HEK293 (cell line): ENCODE data around the gene TRAPPC6A.

Experiments
- ATF2 ChIP-seq: fragments of 450-650 bp; formaldehyde crosslinking; IDR thresholded peaks from 2 replicates; pipeline ENCODE4 v1.5.1; 2016; ENCODE audit warnings: missing biosample characterization, missing genetic modification characterization, low read depth
- CTCF ChIP-seq: fragments of 450-650 bp; formaldehyde crosslinking; IDR thresholded peaks from 2 replicates; pipeline ENCODE4 v1.5.1; 2016; ENCODE audit warnings: missing biosample characterization, missing genetic modification characterization
- ELK4 ChIP-seq: IDR thresholded peaks from 2 replicates; pipeline ENCODE4 v1.6.1; 2011; ENCODE audit warnings: mild to moderate bottlenecking, low read depth, low read length, borderline replicate concordance
- IKZF3 ChIP-seq: fragments of 450-650 bp; IDR thresholded peaks from 2 replicates; pipeline ENCODE4 v1.5.0; 2018; ENCODE audit warnings: missing biosample characterization, mild to moderate bottlenecking, missing genetic modification characterization, moderate library complexity
- PBX3 ChIP-seq: sonication (generic); formaldehyde crosslinking; IDR thresholded peaks from 2 replicates; pipeline ENCODE4 v1.8.1; 2022; ENCODE audit warnings: mild to moderate bottlenecking, moderate library complexity, missing genetic modification reagents
- SALL2 ChIP-seq: fragments of 450-650 bp; formaldehyde crosslinking; IDR thresholded peaks from 2 replicates; pipeline ENCODE4 v1.5.0; 2017; ENCODE audit warnings: missing biosample characterization, mild to moderate bottlenecking, missing genetic modification characterization, borderline replicate concordance
- YY1 ChIP-seq: fragments of 450-650 bp; formaldehyde crosslinking; IDR thresholded peaks from 2 replicates; pipeline ENCODE4 v1.5.1; 2018; ENCODE audit warnings: missing biosample characterization, missing genetic modification characterization
- ZNF274 ChIP-seq, 2 experiments: fragments of 200-500 bp in 1 of 2; fragments of 450-650 bp in 1 of 2; sonication (Bioruptor generic) in 1 of 2; formaldehyde crosslinking in 1 of 2; IDR thresholded peaks; 2 replicates each; pipeline versions ENCODE4 v1.5.1 to v1.6.1; 2014 to 2016; ENCODE audit warnings: borderline replicate concordance in 1 of 2, inconsistent platforms in 1 of 2, low read length in 1 of 2, missing biosample characterization in 1 of 2, missing genetic modification characterization in 1 of 2
- ZNF362 ChIP-seq: fragments of 450-650 bp; formaldehyde crosslinking; IDR thresholded peaks from 2 replicates; pipeline ENCODE4 v1.5.1; 2016; ENCODE audit warnings: missing biosample characterization, missing genetic modification characterization
- ZNF404 ChIP-seq: fragments of 450-650 bp; formaldehyde crosslinking; IDR thresholded peaks from 2 replicates; pipeline ENCODE4 v1.5.1; 2017; ENCODE audit warnings: missing biosample characterization, missing genetic modification characterization
- ZNF510 ChIP-seq: fragments of 450-650 bp; formaldehyde crosslinking; IDR thresholded peaks from 2 replicates; pipeline ENCODE4 v1.5.1; 2018; ENCODE audit warnings: mild to moderate bottlenecking, missing genetic modification characterization, missing biosample characterization; ENCODE audit not compliant: insufficient replicate concordance
- ZNF548 ChIP-seq: fragments of 450-650 bp; formaldehyde crosslinking; IDR thresholded peaks from 2 replicates; pipeline ENCODE4 v1.5.1; 2016; ENCODE audit warnings: missing biosample characterization, missing genetic modification characterization

- TF ChIP-seq ZNF274 (IDR thresholded peaks at IDR 0.05; ENCODE audit: low read length) (no peak), ZNF274 (tag by site-specific recombination; IDR thresholded peaks at IDR 0.05; ENCODE audit: borderline replicate concordance) (no peak), CTCF (tag by site-specific recombination) (no peak), YY1 (tag by site-specific recombination) (no peak), SALL2 (tag by site-specific recombination) (no peak), ATF2 (no peak), PBX3 (CRISPR knock-in tag) (no peak), ELK4 (no peak), ZNF362 (no peak), ZNF404 (tag by site-specific recombination) (no peak), IKZF3 (no peak), ZNF548 (tag by site-specific recombination) (no peak), ZNF510 (tag by site-specific recombination) (no peak)
These were observed 6.8 kb downstream of the TRAPPC6A start for GRCh38 chr19:45171211-45171623.
